ENCODE data around the gene DENND2C. TPM values are rescaled to one million over a fixed set of nuclear protein-coding genes. Genes with fewer than 3 reads are reported as not detected.

Gene DENND2C
- total RNA-seq, 3 donors from 2014 or later (not counting 1 experiment from before 2014, with no cell fraction given) = 1.6 to 6.7 (median 1.7) TPM

DNA sequence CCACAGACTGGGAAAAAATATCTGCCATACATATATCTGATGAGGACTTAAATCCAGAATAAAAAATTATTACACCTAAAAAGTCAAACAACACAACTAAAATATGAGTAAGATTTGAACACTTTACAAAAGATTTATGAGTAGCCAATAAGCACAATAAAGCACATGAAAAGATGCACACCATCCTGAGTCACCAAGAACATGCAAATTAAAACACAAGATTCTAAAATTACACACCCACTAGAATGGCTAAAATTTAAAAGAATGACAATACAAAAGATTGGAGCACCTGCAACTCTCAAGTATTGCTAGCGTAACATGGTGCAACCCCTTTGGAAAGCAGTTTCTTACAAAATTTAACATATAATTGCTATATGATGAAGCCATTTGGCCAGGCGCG, 30.9 kb downstream of the DENND2C start:
- no peaks in the 10 kb centered on the region for H3K4me1 ChIP-seq (ENCODE audit: control insufficient read depth, insufficient read depth, low read length)
- H3K36me3 ChIP-seq (ENCODE audit: control insufficient read depth, insufficient read depth, low read length) = no peaks in the 10 kb centered on the region
- peaks cover 2% of the 10 kb centered on the region for H3K27me3 ChIP-seq (ENCODE audit: control insufficient read depth, insufficient read depth, low read length)
- H3K36me3 Mint-ChIP-seq = no peaks in the 10 kb centered on the region
- no peak overlapping the region for H3K27ac Mint-ChIP-seq
- WGBS (ENCODE audit: insufficient coverage) = 83% methylated on average over 3 of the region's 3 CpGs
- no peak for ATAC-seq
- no peak overlapping the region for H3K27ac ChIP-seq (ENCODE audit: low read length)
- H3K4me3 Mint-ChIP-seq = no peak overlapping the region
- no peaks in the 10 kb centered on the region for H3K4me1 Mint-ChIP-seq
- TF ChIP-seq CTCF (IDR thresholded peaks at IDR 0.05) = no peak
- peaks cover 32 to 54% of the 10 kb centered on the region in 2 donors for H3K27me3 Mint-ChIP-seq (ENCODE audit: low read depth in 2 of 2)
- H3K9me3 Mint-ChIP-seq = no peaks in the 10 kb centered on the region
- intact Hi-C loops (cut with micrococcal nuclease) = no loop called here
- DNase-seq = no peak
- no peak overlapping the region for H3K4me3 ChIP-seq (ENCODE audit: low read length)
- no peaks in the 10 kb centered on the region for H3K9me3 ChIP-seq (ENCODE audit: control insufficient read depth, insufficient read depth, low read length)

DNA sequence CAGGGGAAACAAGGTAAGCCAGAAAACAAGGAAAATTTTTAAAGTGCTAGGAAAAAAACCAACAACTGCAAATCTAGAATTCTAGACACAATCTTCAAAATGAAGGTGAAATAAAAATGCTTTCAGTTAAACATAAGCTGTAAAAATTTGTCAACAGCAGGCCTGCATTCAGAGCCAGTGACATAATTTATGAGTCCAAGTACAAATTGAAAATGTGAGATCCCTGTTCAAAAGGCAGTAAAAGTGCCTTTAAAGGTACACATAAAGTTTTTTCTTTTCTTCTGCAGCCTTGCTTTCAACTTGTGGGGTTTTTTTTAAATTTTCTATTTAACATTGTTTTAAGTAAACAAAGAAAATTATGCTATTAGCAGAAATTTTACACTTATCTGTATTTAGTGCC, 37.4 kb downstream of the DENND2C start:
- no peak for TF ChIP-seq CTCF (IDR thresholded peaks at IDR 0.05)
- intact Hi-C loops (cut with micrococcal nuclease) = no loop called here
- H3K27me3 ChIP-seq (ENCODE audit: control insufficient read depth, insufficient read depth, low read length) = peaks cover 4% of the 10 kb centered on the region
- no peaks in the 10 kb centered on the region for H3K4me1 Mint-ChIP-seq
- ATAC-seq (no peak), DNase-seq (no peak)
- no peaks in the 10 kb centered on the region for H3K9me3 Mint-ChIP-seq
- peaks cover 8% of the 10 kb centered on the region for H3K36me3 Mint-ChIP-seq
- H3K4me1 ChIP-seq (ENCODE audit: control insufficient read depth, insufficient read depth, low read length) = no peaks in the 10 kb centered on the region
- H3K9me3 ChIP-seq (ENCODE audit: control insufficient read depth, insufficient read depth, low read length) = no peaks in the 10 kb centered on the region
- H3K4me3 Mint-ChIP-seq = no peak overlapping the region
- H3K36me3 ChIP-seq (ENCODE audit: control insufficient read depth, insufficient read depth, low read length) = no peaks in the 10 kb centered on the region
- H3K27me3 Mint-ChIP-seq (ENCODE audit: low read depth in 2 of 2) = peaks cover 31 to 55% of the 10 kb centered on the region in 2 donors
- H3K27ac Mint-ChIP-seq = no peak overlapping the region
- no peak overlapping the region for H3K4me3 ChIP-seq (ENCODE audit: low read length)
- no peak overlapping the region for H3K27ac ChIP-seq (ENCODE audit: low read length)

GRCh38 chr1:114627107-114627506, 42.7 kb downstream of the DENND2C start:
- DNase-seq = no peak
- intact Hi-C loops (cut with micrococcal nuclease) = no loop called here
- no peak for TF ChIP-seq CTCF (IDR thresholded peaks at IDR 0.05)
- no peak overlapping the region for H3K4me3 Mint-ChIP-seq
- Histone ChIP-seq H3K27ac (ENCODE audit: low read length) (no peak overlapping the region), H3K4me1 (ENCODE audit: control insufficient read depth, insufficient read depth, low read length) (no peaks in the 10 kb centered on the region), H3K4me3 (ENCODE audit: low read length) (no peak overlapping the region), H3K36me3 (ENCODE audit: control insufficient read depth, insufficient read depth, low read length) (no peaks in the 10 kb centered on the region), H3K9me3 (ENCODE audit: control insufficient read depth, insufficient read depth, low read length) (no peaks in the 10 kb centered on the region), H3K27me3 (ENCODE audit: control insufficient read depth, insufficient read depth, low read length) (peaks cover 4% of the 10 kb centered on the region)
- H3K4me1 Mint-ChIP-seq = no peaks in the 10 kb centered on the region
- H3K27ac Mint-ChIP-seq = no peak overlapping the region
- no peaks in the 10 kb centered on the region for H3K9me3 Mint-ChIP-seq
- peaks cover 26 to 34% of the 10 kb centered on the region in 2 donors for H3K27me3 Mint-ChIP-seq (ENCODE audit: low read depth in 2 of 2)
- 80% methylated on average over 2 of the region's 2 CpGs for WGBS (ENCODE audit: insufficient coverage)
- no peak for ATAC-seq
- peaks cover 6% of the 10 kb centered on the region for H3K36me3 Mint-ChIP-seq

- no peak overlapping the region for H3K4me3 Mint-ChIP-seq
- no peak overlapping the region for H3K27ac Mint-ChIP-seq
- no CpG with 5 or more reads among the region's 5 CpGs for WGBS (ENCODE audit: insufficient coverage)
- no peaks in the 10 kb centered on the region for H3K4me1 ChIP-seq (ENCODE audit: control insufficient read depth, insufficient read depth, low read length)
- H3K27me3 ChIP-seq (ENCODE audit: control insufficient read depth, insufficient read depth, low read length) = peaks cover 7% of the 10 kb centered on the region
- no peaks in the 10 kb centered on the region for H3K4me1 Mint-ChIP-seq
- intact Hi-C loops (cut with micrococcal nuclease) = no loop called here
- H3K36me3 ChIP-seq (ENCODE audit: control insufficient read depth, insufficient read depth, low read length) = no peaks in the 10 kb centered on the region
- ATAC-seq (no peak), DNase-seq (no peak)
- H3K36me3 Mint-ChIP-seq = no peaks in the 10 kb centered on the region
- H3K9me3 Mint-ChIP-seq = no peaks in the 10 kb centered on the region
- H3K27me3 Mint-ChIP-seq (ENCODE audit: low read depth in 2 of 2) = peaks cover 17 to 27% of the 10 kb centered on the region in 2 donors
- no peaks in the 10 kb centered on the region for H3K9me3 ChIP-seq (ENCODE audit: control insufficient read depth, insufficient read depth, low read length)
- H3K4me3 ChIP-seq (ENCODE audit: low read length) = no peak overlapping the region
- no peak for TF ChIP-seq CTCF (IDR thresholded peaks at IDR 0.05)
- H3K27ac ChIP-seq (ENCODE audit: low read length) = no peak overlapping the region
These were observed 46.5 kb downstream of the DENND2C start for GRCh38 chr1:114623364-114623763.
